T-cell (primary cell): ENCODE data around the gene OXA1L. TPM values are rescaled to one million over a fixed set of nuclear protein-coding genes. Genes with fewer than 3 reads are reported as not detected.

Source experiments
- ATAC-seq, 4 experiments: fragments of 200-7000 bp in 3 of 4; fragments of 150-1000 bp in 1 of 4; cut with Tn5 transposase; replicated peaks in 1 of 4; 1 replicate in 3 of 4; 2 replicates in 1 of 4; pipeline ENCODE4 v1.10.0; 2021; ENCODE audit warnings: moderate library complexity in 3 of 4, mild to moderate bottlenecking in 2 of 4, moderate number of reproducible peaks in 1 of 4
- CTCF ChIA-PET, 2 donors: fragments of 300-600 bp; sonication (Branson Sonifier 250); formaldehyde crosslinking; loops; one replicate each; lab custom pipeline; 2022; ENCODE audit warnings: antibody characterized with exemption in 2 of 2; lab: Charles Lee
- POLR2A ChIA-PET, 2 donors: fragments of 300-600 bp; sonication (Branson Sonifier 250); formaldehyde crosslinking; loops; one replicate each; lab custom pipeline; 2022; ENCODE audit warnings: antibody characterized with exemption in 2 of 2; lab: Charles Lee
- DNase-seq, 35 experiments: peaks; one replicate each; pipeline versions ENCODE4 v3.0.0 to v3.0.0-alpha.2; 2013 to 2023
- H3K27ac ChIP-seq: one replicate; pipeline ENCODE4 v1.5.1; 2013; ENCODE audit warnings: low read length
- H3K27me3 ChIP-seq, 2 experiments: replicated peaks in 1 of 2; 1 replicate in 1 of 2; 2 replicates in 1 of 2; pipeline versions ENCODE4 v1.6.1 to v1.7.0; 2013; ENCODE audit warnings: low read length in 1 of 2, mixed read lengths in 1 of 2; ENCODE audit not compliant: control insufficient read depth in 2 of 2, insufficient read depth in 2 of 2; ENCODE audit errors: extremely low read depth in 1 of 2
- H3K36me3 ChIP-seq, 2 donors: 1 replicate in 1 of 2; 2 replicates in 1 of 2; pipeline versions ENCODE4 v1.6.1 to v1.7.0; 2013; ENCODE audit warnings: low read length in 1 of 2; ENCODE audit not compliant: control insufficient read depth in 2 of 2, insufficient read depth in 1 of 2; ENCODE audit errors: extremely low read depth in 1 of 2
- H3K4me1 ChIP-seq, 2 experiments: 1 replicate in 1 of 2; 2 replicates in 1 of 2; pipeline versions ENCODE4 v1.6.1 to v1.7.0; 2013; ENCODE audit warnings: low read length in 2 of 2, mixed read lengths in 1 of 2; ENCODE audit not compliant: insufficient read depth in 2 of 2, control insufficient read depth in 1 of 2; ENCODE audit errors: extremely low read depth in 1 of 2
- H3K4me3 ChIP-seq, 2 donors: 1 replicate in 1 of 2; 2 replicates in 1 of 2; pipeline versions ENCODE4 v1.5.1 to v1.7.0; 2013; ENCODE audit warnings: mild to moderate bottlenecking in 2 of 2, low read length in 1 of 2, moderate library complexity in 1 of 2; ENCODE audit not compliant: control insufficient read depth in 1 of 2; ENCODE audit errors: extremely low read depth in 1 of 2
- H3K9me3 ChIP-seq: 2 replicates; pipeline ENCODE4 v1.7.0; 2013
- H3K27ac Mint-ChIP-seq, 2 donors: one replicate each; pipeline ENCODE4 v1.8.0; 2020 to 2021; ENCODE audit warnings: mild to moderate bottlenecking in 2 of 2, mixed read lengths in 2 of 2
- H3K27me3 Mint-ChIP-seq, 2 donors: one replicate each; pipeline ENCODE4 v1.8.0; 2021 to 2022; ENCODE audit warnings: mixed read lengths in 2 of 2
- H3K36me3 Mint-ChIP-seq: one replicate; pipeline ENCODE4 v1.8.0; 2021; ENCODE audit warnings: mixed read lengths
- H3K4me1 Mint-ChIP-seq, 3 donors: one replicate each; pipeline ENCODE4 v1.8.0; 2020 to 2022; ENCODE audit warnings: mixed read lengths in 3 of 3, mild to moderate bottlenecking in 1 of 3
- H3K4me3 Mint-ChIP-seq, 3 donors: one replicate each; pipeline ENCODE4 v1.8.0; 2020 to 2022; ENCODE audit warnings: mild to moderate bottlenecking in 3 of 3, mixed read lengths in 3 of 3, moderate library complexity in 3 of 3
- H3K9me3 Mint-ChIP-seq, 3 donors: one replicate each; pipeline ENCODE4 v1.8.0; 2020 to 2022; ENCODE audit warnings: mixed read lengths in 3 of 3
- WGBS: methylation state at CpG from one replicate; pipeline ENCODE4 v1.1.5; 2013; ENCODE audit warnings: missing lambda C conversion rate; ENCODE audit not compliant: insufficient coverage; 5-methylcytosine and 5-hydroxymethylcytosine counted together
- total RNA-seq, 35 experiments: library from RNA in 6 of 35; stranded (reverse) in 6 of 35; fragments of 120-200 nt in 1 of 35; gene quantifications; one replicate each; pipeline versions ENCODE4 v1.2.1 to v1.2.4 and lab custom pipeline; 2013 to 2026

The OXA1L gene
- total RNA-seq, 5 donors from 2014 or later (not counting 1 experiment from before 2014, with no cell fraction given): 130 to 152 (median 136) TPM

DNA sequence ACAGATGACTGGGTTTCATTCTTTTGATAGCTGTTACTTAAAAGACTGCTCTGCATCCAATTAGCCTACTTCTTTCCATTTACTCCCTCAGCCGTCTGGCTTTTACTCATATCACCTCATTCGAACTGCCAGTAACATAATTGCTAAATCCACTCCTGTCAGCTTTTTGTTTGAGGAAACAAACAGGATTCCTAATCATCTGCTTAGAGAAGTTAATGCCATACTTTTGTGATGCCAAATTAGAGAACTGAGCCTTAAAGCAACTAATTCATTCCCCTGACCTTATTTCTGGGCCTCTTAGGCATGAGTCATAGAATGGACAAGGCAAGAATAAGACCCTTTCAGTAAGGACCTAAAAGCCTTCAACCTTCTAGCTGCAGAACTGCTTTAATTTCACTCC is 2.9 kb downstream of the OXA1L start:
- no peak for ATAC-seq
- WGBS: no CpG with 5 or more reads among the region's 2 CpGs
- ChIA-PET CTCF (no interaction called here), POLR2A (no interaction called here)
- Histone ChIP-seq H3K36me3 (peaks cover 29 to 58% of the 10 kb centered on the region in 2 donors), H3K27me3 (no peaks in the 10 kb centered on the region), H3K27ac (no peak overlapping the region), H3K4me1 (peaks cover 16 to 18% of the 10 kb centered on the region in 2 experiments), H3K9me3 (no peaks in the 10 kb centered on the region), H3K4me3 (no peak overlapping the region)
- Mint-ChIP-seq H3K4me1 (peaks cover 33 to 41% (median 35%) of the 10 kb centered on the region in 3 donors), H3K36me3 (peaks cover 41% of the 10 kb centered on the region), H3K4me3 (peak overlapping the region in 2 of 3 donors; percentile 3 to 29), H3K27me3 (no peaks in the 10 kb centered on the region), H3K27ac (no peak overlapping the region), H3K9me3 (peaks cover 0 to 3% (median 0%) of the 10 kb centered on the region in 3 donors)
- no peak for DNase-seq

- no peaks in the 10 kb centered on the region for H3K9me3 ChIP-seq
- WGBS: 100% methylated on average over 2 of the region's 8 CpGs
- POLR2A ChIA-PET: no interaction called here
- ATAC-seq (no peak), DNase-seq (no peak)
- H3K27ac ChIP-seq: no peak overlapping the region
- no peaks in the 10 kb centered on the region for H3K27me3 Mint-ChIP-seq
- H3K4me3 ChIP-seq: no peak overlapping the region
- H3K27me3 ChIP-seq: no peaks in the 10 kb centered on the region
- H3K4me3 Mint-ChIP-seq: no peak overlapping the region
- H3K36me3 ChIP-seq: peaks cover 30 to 58% of the 10 kb centered on the region in 2 donors
- H3K4me1 ChIP-seq: peaks cover 16 to 17% of the 10 kb centered on the region in 2 experiments
- H3K36me3 Mint-ChIP-seq: peaks cover 48% of the 10 kb centered on the region
- peaks cover 0 to 3% (median 0%) of the 10 kb centered on the region in 3 donors for H3K9me3 Mint-ChIP-seq
- H3K4me1 Mint-ChIP-seq: peaks cover 27 to 34% (median 28%) of the 10 kb centered on the region in 3 donors
- H3K27ac Mint-ChIP-seq: no peak overlapping the region
- CTCF ChIA-PET: no interaction called here
Observed at GRCh38 chr14:22770481-22771187, 4.1 kb downstream of the OXA1L start.

DNA sequence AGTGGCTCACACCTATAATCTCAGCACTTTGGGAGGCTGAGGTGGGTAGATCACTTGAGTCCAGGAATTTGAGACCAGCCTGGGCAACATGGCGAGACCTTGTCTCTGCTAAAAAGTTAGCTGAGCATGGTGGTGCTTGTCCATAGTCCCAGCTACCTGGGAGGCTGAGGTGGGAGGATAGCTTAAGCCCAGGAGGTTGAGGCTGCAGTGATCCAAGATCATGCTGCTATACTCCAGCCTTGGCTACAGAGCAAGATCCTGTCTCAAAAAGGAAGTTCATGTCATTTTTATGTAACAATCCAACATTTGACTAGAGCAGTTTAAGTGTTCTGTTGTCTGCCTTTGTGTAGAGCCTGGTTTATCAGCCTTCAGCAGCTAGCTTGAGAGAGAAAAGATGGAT is 6.2 kb downstream of the OXA1L start:
- WGBS: no CpG with 5 or more reads among the region's 1 CpG
- H3K4me1 ChIP-seq: peaks cover 3 to 5% of the 10 kb centered on the region in 2 experiments
- no peaks in the 10 kb centered on the region for H3K27me3 Mint-ChIP-seq
- peaks cover 14 to 20% (median 14%) of the 10 kb centered on the region in 3 donors for H3K4me1 Mint-ChIP-seq
- no peaks in the 10 kb centered on the region for H3K9me3 ChIP-seq
- H3K36me3 Mint-ChIP-seq: peaks cover 48% of the 10 kb centered on the region
- H3K36me3 ChIP-seq: peaks cover 30 to 58% of the 10 kb centered on the region in 2 donors
- ChIA-PET CTCF (interaction anchor here in 1 of 2 donors (0.6 kb wide), 1 partner anchor 10 kb away, joined by 5 read pairs; no protein-coding TSS in a partner anchor), POLR2A (interaction anchor here in 1 of 2 donors (0.6 kb wide), 1 partner anchor 51 kb away, joined by 3 read pairs; no protein-coding TSS in a partner anchor)
- no peak overlapping the region for H3K4me3 ChIP-seq
- no peak overlapping the region for H3K27ac ChIP-seq
- no peaks in the 10 kb centered on the region for H3K27me3 ChIP-seq
- no peaks in the 10 kb centered on the region for H3K9me3 Mint-ChIP-seq
- no peak overlapping the region for H3K27ac Mint-ChIP-seq
- ATAC-seq (no peak), DNase-seq (no peak)
- H3K4me3 Mint-ChIP-seq: no peak overlapping the region

DNA sequence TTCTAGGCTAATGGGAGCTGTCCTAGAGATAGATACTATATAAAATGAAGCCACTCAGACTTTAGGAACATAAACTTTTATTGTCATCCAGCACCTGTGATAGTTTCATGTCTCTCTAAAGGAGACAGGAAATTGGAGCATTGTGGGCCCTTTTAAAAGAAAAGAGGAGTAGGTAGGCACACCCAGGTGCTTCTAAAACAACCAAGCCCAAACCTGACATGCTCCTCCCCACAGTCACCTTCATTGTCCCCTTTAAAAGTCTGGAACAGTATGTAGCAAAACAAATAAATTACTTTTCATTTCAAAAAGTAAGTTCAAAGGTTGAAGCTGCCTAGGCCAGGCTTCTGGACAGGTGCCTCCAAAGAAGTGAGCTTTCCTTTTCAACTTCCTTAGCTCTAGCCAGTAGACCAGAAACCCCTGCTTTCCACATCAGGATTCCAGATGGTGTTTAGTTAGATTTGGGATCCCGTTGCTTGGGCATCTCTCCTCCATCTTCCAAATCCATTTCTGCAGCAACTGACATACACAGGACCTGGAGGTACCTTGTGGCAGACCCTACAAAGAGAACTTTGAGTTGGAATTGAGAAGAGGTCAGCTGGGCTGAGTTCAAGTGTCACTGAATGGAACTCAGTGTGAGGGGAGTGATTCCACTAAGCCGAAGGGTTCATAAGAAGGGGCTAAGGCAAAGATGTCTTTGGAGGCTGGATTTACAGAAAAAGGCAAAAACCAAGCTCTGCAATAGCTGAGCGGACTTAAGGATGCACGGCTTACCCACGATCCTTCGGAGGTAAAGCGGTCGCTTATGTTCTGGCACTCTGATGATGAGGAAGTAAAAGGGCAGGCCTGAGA is 6.9 kb downstream of the OXA1L start:
- ChIA-PET POLR2A (interaction anchor here in 1 of 2 donors (0.6 to 0.7 kb wide), 2 partner anchors 37 to 50 kb away, joined by 3 to 5 read pairs; no protein-coding TSS in a partner anchor), CTCF (interaction anchor here (0.6 to 1.8 kb wide), 4 partner anchors 9 to 891 kb away, joined by 3 to 5 read pairs (median 4); no protein-coding TSS in a partner anchor)
- Histone ChIP-seq H3K4me3 (no peak overlapping the region), H3K27ac (no peak overlapping the region), H3K4me1 (no peaks in the 10 kb centered on the region), H3K9me3 (no peaks in the 10 kb centered on the region), H3K36me3 (peaks cover 30 to 51% of the 10 kb centered on the region in 2 donors), H3K27me3 (no peaks in the 10 kb centered on the region)
- 97% methylated on average over 7 of the region's 8 CpGs for WGBS
- Mint-ChIP-seq H3K27ac (no peak overlapping the region), H3K36me3 (peaks cover 45% of the 10 kb centered on the region), H3K27me3 (no peaks in the 10 kb centered on the region), H3K4me3 (no peak overlapping the region), H3K9me3 (no peaks in the 10 kb centered on the region), H3K4me1 (peaks cover 7 to 13% (median 8%) of the 10 kb centered on the region in 3 donors)
- ATAC-seq (no peak), DNase-seq (no peak)

DNA sequence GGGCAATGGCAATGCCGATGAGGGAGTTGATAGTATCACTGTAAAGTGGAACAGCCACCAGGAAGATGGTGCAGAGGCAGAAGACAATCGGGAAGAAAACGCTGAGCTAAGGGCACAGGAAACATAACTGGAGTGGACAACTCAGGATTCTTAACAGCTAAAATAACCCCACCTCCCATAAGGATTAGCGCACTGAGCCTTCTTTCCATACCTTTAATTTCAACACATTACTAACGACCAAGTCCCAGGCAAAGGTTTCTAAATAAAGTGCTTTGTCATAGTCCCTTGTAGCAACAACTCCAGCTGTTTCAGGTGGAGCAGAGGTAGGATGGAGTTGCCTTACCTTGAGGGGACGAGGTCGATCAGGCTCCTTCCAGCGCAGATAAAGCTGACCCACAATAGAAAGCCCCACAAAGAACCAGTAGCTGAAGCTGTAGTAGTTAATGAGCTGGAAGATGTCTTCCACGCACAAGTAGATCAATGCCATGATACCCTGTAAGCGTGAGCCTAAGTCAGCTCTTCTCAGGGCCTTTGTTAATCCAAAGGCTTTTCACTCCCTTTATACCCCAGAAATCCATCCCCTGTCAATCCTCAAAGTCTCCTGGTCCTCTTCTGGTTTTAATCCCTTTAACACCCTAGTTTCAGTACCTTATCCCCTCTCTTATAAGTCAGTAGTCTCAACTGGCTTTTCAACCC is 7.7 kb downstream of the OXA1L start:
- Mint-ChIP-seq H3K9me3 (no peaks in the 10 kb centered on the region), H3K4me1 (peaks cover 3 to 5% (median 3%) of the 10 kb centered on the region in 3 donors), H3K27me3 (no peaks in the 10 kb centered on the region), H3K36me3 (peaks cover 40% of the 10 kb centered on the region), H3K27ac (no peak overlapping the region), H3K4me3 (no peak overlapping the region)
- ATAC-seq: no peak
- Histone ChIP-seq H3K4me3 (no peak overlapping the region), H3K9me3 (no peaks in the 10 kb centered on the region), H3K27ac (no peak overlapping the region), H3K36me3 (peaks cover 30 to 44% of the 10 kb centered on the region in 2 donors), H3K4me1 (no peaks in the 10 kb centered on the region), H3K27me3 (no peaks in the 10 kb centered on the region)
- ChIA-PET CTCF (interaction anchor here in 1 of 2 donors (0.6 to 1.8 kb wide), 3 partner anchors 13 to 891 kb away, joined by 3 to 4 read pairs (median 3); no protein-coding TSS in a partner anchor), POLR2A (interaction anchor here in 1 of 2 donors (0.7 kb wide), 1 partner anchor 36 kb away, joined by 5 read pairs; no protein-coding TSS in a partner anchor)
- 100% methylated on average over 2 of the region's 10 CpGs for WGBS
- no peak for DNase-seq
